ENCODE measurements around the gene MTHFSD. TPM values are rescaled to one million over a fixed set of nuclear protein-coding genes. Genes with fewer than 3 reads are reported as not detected.

MTHFSD gene
- total RNA-seq, 4 donors from 2014 or later = 10.1 to 17.9 (median 15.5) TPM

DNA sequence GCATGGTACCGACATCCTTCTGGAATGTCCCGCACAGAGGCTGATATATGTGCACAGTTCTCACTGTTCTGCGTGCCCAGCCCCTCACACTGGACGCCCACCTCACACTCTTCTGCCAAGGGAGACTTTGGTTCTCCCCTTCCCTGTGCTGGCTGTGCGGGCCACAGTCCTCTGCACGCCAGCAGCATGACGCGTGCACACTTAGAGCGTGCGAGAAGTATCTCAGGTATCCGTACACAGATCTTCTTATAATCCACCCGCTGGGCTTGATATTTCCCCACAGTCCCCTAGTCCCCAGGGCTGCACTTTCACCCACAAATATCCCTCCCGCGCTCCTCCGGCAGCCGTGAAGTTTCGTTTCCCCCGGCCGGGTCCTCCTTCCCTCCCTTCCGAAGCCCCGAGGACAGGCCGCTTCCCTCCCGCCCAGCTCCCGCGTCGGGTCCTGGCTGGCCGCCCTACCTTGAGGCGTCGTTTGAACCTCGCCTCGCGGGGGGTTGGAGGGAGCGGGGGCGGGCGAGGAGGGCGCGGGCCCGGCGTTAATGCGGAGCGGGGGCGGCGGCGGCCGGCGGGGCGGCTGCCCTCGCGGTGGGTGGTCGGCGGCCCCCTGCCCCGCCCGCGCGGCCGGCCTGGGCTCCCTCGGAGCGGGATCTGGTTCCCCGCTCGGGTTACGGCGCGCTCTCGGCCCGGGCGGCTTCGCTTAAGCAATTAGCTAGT lies 49.7 kb downstream of the MTHFSD start:
- no peak for DNase-seq (ENCODE audit: extremely low spot score)
- H3K36me3 ChIP-seq = no peaks in the 10 kb centered on the region
- peak overlapping the region; percentile 81 to 91 (median 84) for H3K4me3 ChIP-seq
- peak overlapping the region; percentile 95 to 100 (median 98) for H3K27ac ChIP-seq (replicated peaks in 1 of 4)
- H3K4me1 ChIP-seq = peaks cover 30 to 86% (median 82%) of the 10 kb centered on the region in 4 donors
- TF ChIP-seq, protein P1, sequence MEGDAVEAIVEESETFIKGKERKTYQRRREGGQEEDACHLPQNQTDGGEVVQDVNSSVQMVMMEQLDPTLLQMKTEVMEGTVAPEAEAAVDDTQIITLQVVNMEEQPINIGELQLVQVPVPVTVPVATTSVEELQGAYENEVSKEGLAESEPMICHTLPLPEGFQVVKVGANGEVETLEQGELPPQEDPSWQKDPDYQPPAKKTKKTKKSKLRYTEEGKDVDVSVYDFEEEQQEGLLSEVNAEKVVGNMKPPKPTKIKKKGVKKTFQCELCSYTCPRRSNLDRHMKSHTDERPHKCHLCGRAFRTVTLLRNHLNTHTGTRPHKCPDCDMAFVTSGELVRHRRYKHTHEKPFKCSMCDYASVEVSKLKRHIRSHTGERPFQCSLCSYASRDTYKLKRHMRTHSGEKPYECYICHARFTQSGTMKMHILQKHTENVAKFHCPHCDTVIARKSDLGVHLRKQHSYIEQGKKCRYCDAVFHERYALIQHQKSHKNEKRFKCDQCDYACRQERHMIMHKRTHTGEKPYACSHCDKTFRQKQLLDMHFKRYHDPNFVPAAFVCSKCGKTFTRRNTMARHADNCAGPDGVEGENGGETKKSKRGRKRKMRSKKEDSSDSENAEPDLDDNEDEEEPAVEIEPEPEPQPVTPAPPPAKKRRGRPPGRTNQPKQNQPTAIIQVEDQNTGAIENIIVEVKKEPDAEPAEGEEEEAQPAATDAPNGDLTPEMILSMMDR (IDR thresholded peaks at IDR 0.05) = no peak
- TF ChIP-seq POLR2A (IDR thresholded peaks at IDR 0.05; ENCODE audit: low read depth) (no peak), POLR2AphosphoS5 (IDR thresholded peaks at IDR 0.05) (peak in 1 of 2 donors; percentile 72), EP300 (IDR thresholded peaks at IDR 0.05) (no peak)
- peaks cover 0 to 73% (median 0%) of the 10 kb centered on the region in 4 donors for H3K27me3 ChIP-seq
- H3K9me3 ChIP-seq = no peaks in the 10 kb centered on the region
- 14% methylated on average over 12 of the region's 67 CpGs for WGBS
- intact Hi-C loops (cut with DNase I) = no loop called here

DNA sequence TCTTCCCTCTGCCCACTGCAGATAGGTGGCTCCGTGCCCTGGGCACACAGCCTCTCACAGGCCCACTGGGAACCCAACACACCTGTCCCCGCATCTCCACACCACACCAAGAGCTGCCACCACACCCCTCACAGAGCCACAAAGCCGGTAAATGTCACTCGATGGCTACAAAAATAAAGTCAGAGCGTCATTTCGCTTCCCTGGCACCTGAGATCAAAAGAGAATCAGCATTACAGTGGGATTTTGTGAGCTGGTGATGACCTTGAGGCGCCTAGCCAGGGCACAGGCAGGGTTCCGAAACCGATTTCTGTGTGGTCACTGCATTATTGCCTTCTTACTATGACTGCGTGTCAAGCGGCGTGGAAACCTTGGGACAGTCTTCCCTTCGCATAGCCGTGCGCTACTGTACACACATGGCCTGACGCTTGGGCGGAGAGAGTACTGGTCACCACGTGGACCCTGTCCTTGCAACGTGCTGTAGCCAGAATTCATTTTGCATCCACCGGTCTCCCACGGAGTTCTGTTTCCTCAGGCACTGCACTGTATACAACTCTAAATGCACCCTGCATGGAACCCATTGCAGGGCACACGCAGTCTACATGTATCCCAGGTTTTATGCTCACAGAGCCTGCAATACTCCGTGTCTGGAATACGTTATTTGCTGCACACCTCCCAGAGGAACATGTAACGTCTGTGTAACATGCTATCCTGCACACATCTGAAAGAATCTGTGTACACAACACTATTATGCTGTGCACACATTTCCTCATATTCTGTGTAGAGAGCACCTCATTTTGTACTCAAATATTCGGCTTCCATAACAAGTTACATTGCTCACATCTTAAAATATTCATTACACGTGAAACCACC lies 50.5 kb downstream of the MTHFSD start:
- H3K36me3 ChIP-seq = no peaks in the 10 kb centered on the region
- intact Hi-C loops (cut with DNase I) = no loop called here
- TF ChIP-seq, protein P1 (IDR thresholded peaks at IDR 0.05) = no peak
- TF ChIP-seq EP300 (IDR thresholded peaks at IDR 0.05) = no peak
- TF ChIP-seq POLR2AphosphoS5 (IDR thresholded peaks at IDR 0.05) = peak; percentile 69 to 73
- WGBS = 29% methylated on average over 21 of the region's 27 CpGs
- peak overlapping the region; percentile 95 to 100 (median 98) for H3K27ac ChIP-seq (replicated peaks in 1 of 4)
- H3K4me1 ChIP-seq = peaks cover 23 to 94% (median 90%) of the 10 kb centered on the region in 4 donors
- no peak for DNase-seq (ENCODE audit: extremely low spot score)
- peak overlapping the region; percentile 81 to 91 (median 84) for H3K4me3 ChIP-seq
- H3K27me3 ChIP-seq = peaks cover 0 to 73% (median 0%) of the 10 kb centered on the region in 4 donors
- no peaks in the 10 kb centered on the region for H3K9me3 ChIP-seq

DNA sequence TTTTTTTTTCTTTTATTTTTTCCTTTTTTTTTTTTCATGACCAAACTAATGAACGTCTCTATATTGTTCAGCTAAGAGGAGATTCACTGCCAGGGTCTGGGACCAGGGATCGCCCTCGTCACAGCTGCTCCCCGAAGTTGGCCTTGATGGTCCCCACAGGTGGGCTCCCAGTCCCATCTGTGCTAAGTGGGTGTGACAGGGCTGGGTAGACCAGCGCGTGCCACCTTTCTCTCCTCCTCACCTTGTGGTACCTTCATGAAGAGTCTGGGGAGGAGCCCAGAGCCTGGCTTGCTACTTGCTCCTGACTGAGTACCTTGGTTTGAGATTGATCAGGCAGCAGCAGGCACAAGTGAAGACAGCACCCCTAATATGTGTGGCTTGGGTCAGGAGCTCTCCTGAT lies 51.2 kb downstream of the MTHFSD start:
- intact Hi-C loops (cut with DNase I) = no loop called here
- H3K27ac ChIP-seq (replicated peaks in 1 of 4) = peak overlapping the region; percentile 95 to 100 (median 98)
- H3K27me3 ChIP-seq = peaks cover 0 to 77% (median 0%) of the 10 kb centered on the region in 4 donors
- H3K9me3 ChIP-seq = no peaks in the 10 kb centered on the region
- 25% methylated on average over 6 of the region's 6 CpGs for WGBS
- DNase-seq (ENCODE audit: extremely low spot score) = no peak
- TF ChIP-seq POLR2AphosphoS5 (IDR thresholded peaks at IDR 0.05) (peak in 1 of 2 donors; percentile 1), EP300 (IDR thresholded peaks at IDR 0.05) (no peak)
- H3K4me1 ChIP-seq = peaks cover 22 to 99% (median 96%) of the 10 kb centered on the region in 4 donors
- H3K36me3 ChIP-seq = no peaks in the 10 kb centered on the region
- H3K4me3 ChIP-seq = peak overlapping the region; percentile 81 to 91 (median 84)

DNA sequence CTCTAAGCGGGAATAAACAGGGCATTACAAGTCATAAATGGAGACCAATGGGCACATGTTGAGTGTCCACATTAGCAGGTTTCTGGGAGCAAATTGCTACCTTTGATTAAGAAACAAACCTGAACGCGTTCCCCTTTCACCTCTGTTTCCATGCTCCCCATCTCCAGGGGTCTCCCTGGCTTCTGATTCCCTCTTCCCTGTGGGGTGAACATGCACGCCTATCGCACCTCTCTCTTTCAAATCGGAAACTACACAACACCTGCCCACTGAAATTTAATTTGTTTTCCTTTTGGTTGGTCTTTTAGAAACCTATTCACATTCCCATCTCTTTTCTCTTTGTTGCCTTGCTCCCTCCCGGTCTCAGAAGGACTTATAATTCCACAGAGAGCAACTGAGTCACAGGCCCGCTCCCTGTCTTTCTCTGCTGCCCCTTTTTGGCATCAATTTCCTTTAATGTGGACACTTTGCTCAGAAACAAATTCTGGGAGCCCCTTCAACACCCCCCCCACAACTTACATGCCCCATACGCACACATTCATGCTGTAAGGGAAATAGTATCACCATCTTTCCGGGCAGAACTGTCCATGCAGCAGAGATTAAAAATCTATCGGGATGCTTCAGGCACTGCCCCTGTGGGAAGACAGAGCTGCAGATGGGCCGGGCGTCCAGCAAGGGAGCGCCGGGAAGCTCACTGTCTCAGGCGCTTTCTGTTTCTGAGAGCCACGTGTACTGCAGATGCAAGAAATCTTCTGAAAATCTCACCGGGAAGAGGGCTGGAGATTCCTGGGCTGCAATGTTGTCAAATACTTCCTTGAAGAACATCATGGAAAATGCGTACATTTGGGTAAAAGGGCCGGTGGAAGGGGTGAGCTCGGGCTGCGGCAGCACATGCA lies 51.9 kb downstream of the MTHFSD start:
- Histone ChIP-seq H3K4me1 (peaks cover 21 to 99% (median 96%) of the 10 kb centered on the region in 4 donors), H3K4me3 (peak overlapping the region; percentile 81 to 91 (median 84))
- WGBS = 31% methylated on average over 22 of the region's 22 CpGs

More for the DNA sequence above, 51.9 kb downstream of the MTHFSD start:
- H3K27ac ChIP-seq (replicated peaks in 1 of 4) = peak overlapping the region; percentile 95 to 100 (median 98)
- no peak for DNase-seq (ENCODE audit: extremely low spot score)
- peaks cover 0 to 77% (median 0%) of the 10 kb centered on the region in 4 donors for H3K27me3 ChIP-seq
- H3K36me3 ChIP-seq = no peaks in the 10 kb centered on the region
- H3K9me3 ChIP-seq = no peaks in the 10 kb centered on the region
- intact Hi-C loops (cut with DNase I) = no loop called here
- TF ChIP-seq EP300 (IDR thresholded peaks at IDR 0.05) (no peak), POLR2AphosphoS5 (IDR thresholded peaks at IDR 0.05) (peak in 1 of 2 donors; percentile 58)
